SK-N-SH treated with all-trans-retinoic acid at 6 μM for 48 hours (cell line): ENCODE data around the gene WNK2.

Experiments
- CSDC2 ChIP-seq: fragments of 250-450 bp; sonication (Bioruptor Pico); IDR thresholded peaks from 2 replicates; pipeline ENCODE4 v1.5.0; 2020; ENCODE audit warnings: mild to moderate bottlenecking, moderate library complexity
- TF ChIP-seq, protein P1 (sequence below): fragments of 250-450 bp; sonication (Bioruptor Pico); IDR thresholded peaks from 2 replicates; pipeline ENCODE4 v1.8.0; 2020; ENCODE audit warnings: mild to moderate bottlenecking, moderate library complexity, borderline replicate concordance
- TF ChIP-seq, protein P2 (sequence below): fragments of 250-450 bp; sonication (Bioruptor Pico); IDR thresholded peaks from 2 replicates; pipeline ENCODE4 v1.5.1; 2021; ENCODE audit warnings: mild to moderate bottlenecking, moderate library complexity

DNA sequence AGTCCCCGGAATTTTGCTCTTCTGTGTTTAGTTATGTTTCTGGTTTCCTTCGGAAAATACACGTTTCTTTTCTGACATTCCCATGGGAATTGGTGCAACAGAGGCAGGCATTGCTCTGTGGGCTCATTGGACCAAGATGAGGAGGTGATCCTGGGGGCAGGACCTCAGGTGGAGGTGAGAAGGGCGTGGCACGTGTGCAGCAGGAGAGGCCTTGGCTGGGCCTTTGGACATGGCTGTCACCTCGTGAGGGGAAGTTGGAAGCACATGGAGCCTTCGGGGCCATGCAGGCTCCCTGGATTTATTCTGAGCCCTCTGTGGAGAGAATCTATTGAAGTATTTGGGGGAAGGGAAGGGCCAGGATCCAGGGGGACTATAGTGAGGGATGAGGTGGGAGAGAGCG lies 44.5 kb downstream of the WNK2 start:
- no peak for TF ChIP-seq CSDC2 (CRISPR knock-in tag)
- TF ChIP-seq, protein P1, sequence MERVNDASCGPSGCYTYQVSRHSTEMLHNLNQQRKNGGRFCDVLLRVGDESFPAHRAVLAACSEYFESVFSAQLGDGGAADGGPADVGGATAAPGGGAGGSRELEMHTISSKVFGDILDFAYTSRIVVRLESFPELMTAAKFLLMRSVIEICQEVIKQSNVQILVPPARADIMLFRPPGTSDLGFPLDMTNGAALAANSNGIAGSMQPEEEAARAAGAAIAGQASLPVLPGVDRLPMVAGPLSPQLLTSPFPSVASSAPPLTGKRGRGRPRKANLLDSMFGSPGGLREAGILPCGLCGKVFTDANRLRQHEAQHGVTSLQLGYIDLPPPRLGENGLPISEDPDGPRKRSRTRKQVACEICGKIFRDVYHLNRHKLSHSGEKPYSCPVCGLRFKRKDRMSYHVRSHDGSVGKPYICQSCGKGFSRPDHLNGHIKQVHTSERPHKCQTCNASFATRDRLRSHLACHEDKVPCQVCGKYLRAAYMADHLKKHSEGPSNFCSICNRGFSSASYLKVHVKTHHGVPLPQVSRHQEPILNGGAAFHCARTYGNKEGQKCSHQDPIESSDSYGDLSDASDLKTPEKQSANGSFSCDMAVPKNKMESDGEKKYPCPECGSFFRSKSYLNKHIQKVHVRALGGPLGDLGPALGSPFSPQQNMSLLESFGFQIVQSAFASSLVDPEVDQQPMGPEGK (CRISPR knock-in tag) = no peak
- TF ChIP-seq, protein P2, sequence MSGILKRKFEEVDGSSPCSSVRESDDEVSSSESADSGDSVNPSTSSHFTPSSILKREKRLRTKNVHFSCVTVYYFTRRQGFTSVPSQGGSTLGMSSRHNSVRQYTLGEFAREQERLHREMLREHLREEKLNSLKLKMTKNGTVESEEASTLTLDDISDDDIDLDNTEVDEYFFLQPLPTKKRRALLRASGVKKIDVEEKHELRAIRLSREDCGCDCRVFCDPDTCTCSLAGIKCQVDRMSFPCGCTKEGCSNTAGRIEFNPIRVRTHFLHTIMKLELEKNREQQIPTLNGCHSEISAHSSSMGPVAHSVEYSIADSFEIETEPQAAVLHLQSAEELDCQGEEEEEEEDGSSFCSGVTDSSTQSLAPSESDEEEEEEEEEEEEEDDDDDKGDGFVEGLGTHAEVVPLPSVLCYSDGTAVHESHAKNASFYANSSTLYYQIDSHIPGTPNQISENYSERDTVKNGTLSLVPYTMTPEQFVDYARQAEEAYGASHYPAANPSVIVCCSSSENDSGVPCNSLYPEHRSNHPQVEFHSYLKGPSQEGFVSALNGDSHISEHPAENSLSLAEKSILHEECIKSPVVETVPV (CRISPR knock-in tag) = no peak
